NCI-H1694 (cell line): Measurements from ENCODE around the gene DICER1.

Experiments
- DNase-seq: peaks from one replicate; lab custom pipeline; 2025; lab: John Stamatoyannopoulos, UW

The DICER1 gene

GRCh38 chr14:95056476-95056875 lies 100.9 kb downstream of the DICER1 start:
- no peak for DNase-seq

GRCh38 chr14:95055318-95055717 lies 102.0 kb downstream of the DICER1 start:
- DNase-seq: no peak

- DNase-seq: no peak
Measured at GRCh38 chr14:95054346-95055280, 102.7 kb downstream of the DICER1 start.

- no peak for DNase-seq
Measured at GRCh38 chr14:95052016-95052585, 105.2 kb downstream of the DICER1 start.

GRCh38 chr14:95049952-95050351 lies 107.4 kb downstream of the DICER1 start:
- no peak for DNase-seq

- no peak for DNase-seq
Measured at GRCh38 chr14:95048771-95049312, 108.5 kb downstream of the DICER1 start.

GRCh38 chr14:95047754-95048153 lies 109.6 kb downstream of the DICER1 start:
- no peak for DNase-seq

- DNase-seq: no peak
Measured at GRCh38 chr14:95046711-95047681, 110.3 kb downstream of the DICER1 start.

- DNase-seq: no peak
Measured at GRCh38 chr14:95045836-95046430, 111.4 kb downstream of the DICER1 start.

- no peak for DNase-seq
Measured at GRCh38 chr14:95045106-95045701, 112.1 kb downstream of the DICER1 start.

GRCh38 chr14:95044463-95045105 lies 112.7 kb downstream of the DICER1 start:
- DNase-seq: no peak

- no peak for DNase-seq
Measured at GRCh38 chr14:95043732-95044462, 113.4 kb downstream of the DICER1 start.

- DNase-seq: no peak
Measured at GRCh38 chr14:95043314-95043713, 114.0 kb downstream of the DICER1 start.

- DNase-seq: no peak
Measured at GRCh38 chr14:95041477-95042020, 115.8 kb downstream of the DICER1 start.

- DNase-seq: no peak
Measured at GRCh38 chr14:95040708-95041476, 116.4 kb downstream of the DICER1 start.

GRCh38 chr14:95039993-95040348 lies 117.4 kb downstream of the DICER1 start:
- no peak for DNase-seq

GRCh38 chr14:95039259-95039992 lies 117.9 kb downstream of the DICER1 start:
- DNase-seq: no peak
